Measurements from ENCODE around the gene ABCC4.

Gene ABCC4

GRCh38 chr13:94974015-94974951 is 327.0 kb downstream of the ABCC4 start:
- DNase-seq = no peak

DNA sequence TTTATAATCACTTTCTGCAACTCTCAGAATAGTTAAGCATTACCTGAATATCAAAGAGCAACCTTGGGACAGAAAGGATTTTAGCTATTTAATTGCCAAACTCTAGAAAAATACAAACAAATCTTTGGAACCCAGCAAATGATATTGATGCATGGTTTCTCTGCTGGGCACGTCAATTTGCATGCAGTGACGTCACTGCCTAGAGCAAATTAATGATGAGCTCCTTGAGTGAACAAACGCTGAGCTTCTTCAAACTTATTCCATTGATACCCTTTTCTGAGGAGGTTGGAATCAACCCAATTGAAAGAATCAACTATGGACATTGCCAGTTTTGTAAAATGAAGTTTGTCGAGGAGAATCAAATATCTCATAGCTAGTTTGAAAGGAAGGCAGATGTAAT is 329.0 kb downstream of the ABCC4 start:
- no peak for DNase-seq
